HG03097 (cell line): Measurements from ENCODE around the gene PHC2.

Experiments
- ATAC-seq: cut with Tn5 transposase; IDR thresholded peaks from one replicate; pipeline ENCODE4 v1.9.1; 2021; ENCODE audit not compliant: unreplicated experiment, low FRiP score

The PHC2 gene

GRCh38 chr1:33426916-33427315, 4.0 kb downstream of the PHC2 start:
- ATAC-seq: no peak

- no peak for ATAC-seq
Observed at GRCh38 chr1:33425900-33426299, 5.0 kb downstream of the PHC2 start.

- ATAC-seq: no peak
Observed at GRCh38 chr1:33424610-33425009, 6.3 kb downstream of the PHC2 start.

GRCh38 chr1:33424205-33424604, 6.7 kb downstream of the PHC2 start:
- ATAC-seq: no peak

- no peak for ATAC-seq
Observed at GRCh38 chr1:33420870-33421775, 9.8 kb downstream of the PHC2 start.

- ATAC-seq: no peak
Observed at GRCh38 chr1:33418811-33419210, 12.1 kb downstream of the PHC2 start.

- no peak for ATAC-seq
Observed at GRCh38 chr1:33414879-33415278, 16.0 kb downstream of the PHC2 start.

- ATAC-seq: no peak
Observed at GRCh38 chr1:33410091-33410701, 20.7 kb downstream of the PHC2 start.

- ATAC-seq: no peak
Observed at GRCh38 chr1:33408093-33408436, 22.8 kb downstream of the PHC2 start.

GRCh38 chr1:33407352-33408092, 23.4 kb downstream of the PHC2 start:
- no peak for ATAC-seq

- ATAC-seq: no peak
Observed at GRCh38 chr1:33402206-33402605, 28.7 kb downstream of the PHC2 start.

- no peak for ATAC-seq
Observed at GRCh38 chr1:33401471-33401870, 29.4 kb downstream of the PHC2 start.

- ATAC-seq: no peak
Observed at GRCh38 chr1:33400153-33400911, 30.6 kb downstream of the PHC2 start.

GRCh38 chr1:33399375-33399774, 31.5 kb downstream of the PHC2 start:
- ATAC-seq: no peak

- no peak for ATAC-seq
Observed at GRCh38 chr1:33397994-33398393, 32.9 kb downstream of the PHC2 start.

GRCh38 chr1:33397125-33397506, 33.8 kb downstream of the PHC2 start:
- no peak for ATAC-seq

- ATAC-seq: no peak
Observed at GRCh38 chr1:33396188-33397124, 34.4 kb downstream of the PHC2 start.

- no peak for ATAC-seq
Observed at GRCh38 chr1:33394770-33395169, 36.1 kb downstream of the PHC2 start.

- no peak for ATAC-seq
Observed at GRCh38 chr1:33393991-33394390, 36.9 kb downstream of the PHC2 start.

- no peak for ATAC-seq
Observed at GRCh38 chr1:33393524-33393923, 37.4 kb downstream of the PHC2 start.
